ENCODE results near the gene HOXB8.

Gene HOXB8

GRCh38 chr17:48615047-48615962, at the start of gene HOXB8:
Gene HOXB8, minus strand, starts transcription at chr17:48615292. Its CDS starts 588 bp downstream, at chr17:48614704.
- DNase-seq (ENCODE audit: low spot score), result no peak

DNA sequence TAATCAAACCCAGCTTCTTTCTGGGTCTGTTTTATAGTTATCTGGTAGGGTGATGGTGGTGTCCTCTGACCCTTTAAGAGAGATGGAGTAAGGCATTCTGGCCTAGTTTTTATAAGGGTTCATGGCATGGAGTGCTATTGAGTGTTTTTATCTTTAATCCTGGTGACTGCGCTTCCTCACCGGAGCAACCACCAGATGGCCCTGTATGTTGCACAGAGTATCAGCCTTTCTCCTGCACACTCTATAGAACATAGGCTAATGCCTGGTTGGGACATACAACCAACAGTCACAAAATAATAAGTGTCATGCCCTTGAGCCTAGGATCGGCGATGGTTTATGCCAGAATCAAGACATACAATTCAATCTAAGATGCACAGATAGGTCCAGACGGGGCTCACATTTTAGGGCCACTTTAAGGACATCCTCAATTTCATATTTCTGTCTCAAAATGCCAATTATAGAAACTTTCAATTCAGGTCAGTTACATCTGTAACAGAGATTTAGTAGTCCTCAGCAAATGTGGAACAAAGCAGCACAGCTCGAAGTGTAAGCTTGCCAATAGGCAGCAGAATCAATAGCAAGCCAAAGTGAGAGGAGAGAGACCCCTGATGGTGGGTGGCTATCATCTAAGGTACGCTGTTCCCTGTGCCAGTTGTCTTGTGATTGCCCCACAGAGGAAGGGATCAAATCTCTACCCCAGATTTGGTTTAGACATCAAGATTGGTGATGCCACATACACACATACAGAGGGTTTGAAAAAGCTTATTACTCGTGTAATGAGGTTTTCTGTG, 48.2 kb upstream of the HOXB8 start:
- no peak for DNase-seq (ENCODE audit: low spot score)

GRCh38 chr17:48655913-48656312, 40.8 kb upstream of the HOXB8 start:
- DNase-seq (ENCODE audit: low spot score), result no peak

GRCh38 chr17:48649741-48650140, 34.6 kb upstream of the HOXB8 start:
- DNase-seq (ENCODE audit: low spot score), result no peak

DNA sequence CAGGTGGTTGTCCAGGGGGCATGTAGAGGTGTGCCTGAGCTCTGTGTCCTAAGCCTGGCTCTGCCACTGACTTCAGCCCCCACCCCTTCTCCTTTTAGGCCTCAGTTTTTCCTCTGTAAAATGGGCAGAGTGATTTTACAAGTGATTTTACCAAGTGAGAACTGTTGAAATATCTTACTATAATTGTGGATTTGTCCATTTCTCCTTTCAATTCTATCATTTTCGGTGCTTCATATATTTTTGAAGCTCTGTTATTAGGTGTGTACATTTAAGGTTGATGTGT, 32.8 kb upstream of the HOXB8 start:
- DNase-seq (ENCODE audit: low spot score), result no peak

GRCh38 chr17:48647103-48647962, 32.2 kb upstream of the HOXB8 start:
- no peak for DNase-seq (ENCODE audit: low spot score)

- DNase-seq (ENCODE audit: low spot score), result no peak
Measured at GRCh38 chr17:48646183-48647102, 31.4 kb upstream of the HOXB8 start.

DNA sequence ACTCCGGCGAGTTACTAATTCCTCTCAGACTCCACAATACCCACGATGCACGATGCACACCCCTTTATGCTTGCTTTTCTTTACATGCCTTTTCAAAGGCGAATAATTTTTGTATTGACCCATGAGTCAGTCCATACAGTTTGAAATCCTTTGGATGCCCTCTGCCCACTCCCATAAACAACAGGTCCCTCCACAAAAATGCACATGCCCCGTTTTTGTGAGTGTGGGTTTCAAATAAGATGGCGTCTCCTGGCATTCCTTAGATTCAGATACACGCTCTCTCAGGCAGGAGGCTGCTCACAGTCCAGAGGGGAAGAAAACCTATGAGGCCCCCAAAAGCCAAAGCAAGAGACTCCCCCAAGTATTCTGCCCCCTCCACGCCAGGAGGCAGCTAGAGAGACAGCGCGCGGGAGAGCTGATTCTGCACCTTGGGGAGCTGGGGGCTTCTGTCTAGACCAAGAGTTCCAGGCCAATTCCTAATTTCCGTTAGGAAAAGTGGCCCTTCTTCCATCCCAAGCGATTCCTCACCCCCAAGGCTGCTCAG, 30.6 kb upstream of the HOXB8 start:
- no peak for DNase-seq (ENCODE audit: low spot score)

GRCh38 chr17:48644910-48645557, 29.9 kb upstream of the HOXB8 start:
- DNase-seq (ENCODE audit: low spot score), result no peak

DNA sequence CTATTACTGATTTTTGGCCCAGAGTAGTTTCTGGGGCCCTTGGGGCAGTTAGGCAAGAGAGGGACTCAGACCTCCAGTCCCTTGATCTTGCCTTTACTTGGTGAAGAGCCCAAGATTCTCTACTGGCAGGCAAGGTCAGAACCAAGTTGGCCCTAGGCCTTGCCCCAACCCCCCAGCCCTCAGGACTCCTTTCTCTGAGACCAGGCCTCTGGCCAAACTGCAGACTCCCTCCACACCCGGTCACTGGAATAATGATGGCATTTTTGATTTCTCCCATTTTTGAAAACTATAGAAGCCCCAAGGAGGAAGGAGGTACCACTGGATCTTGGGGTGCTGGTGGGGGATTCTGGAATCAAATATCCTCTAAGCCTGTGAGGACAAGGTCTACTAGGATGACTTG, 29.1 kb upstream of the HOXB8 start:
- no peak for DNase-seq (ENCODE audit: low spot score)

DNA sequence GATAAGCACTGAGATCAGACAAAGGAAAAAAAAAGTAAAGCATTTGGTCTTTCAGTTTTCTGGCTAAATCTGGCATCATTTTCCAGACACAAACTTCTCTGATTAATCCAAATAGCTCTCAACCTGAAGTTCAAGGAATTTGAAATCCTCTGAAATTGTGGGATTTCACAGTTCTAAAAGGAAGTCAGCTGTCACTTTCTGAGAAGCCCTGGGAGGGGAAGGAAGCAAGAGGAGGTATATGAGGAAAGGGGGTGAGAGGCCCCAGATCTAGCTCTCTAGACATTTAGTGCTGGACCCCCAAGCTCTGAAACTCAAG, 28.6 kb upstream of the HOXB8 start:
- no peak for DNase-seq (ENCODE audit: low spot score)

GRCh38 chr17:48642843-48643696, 28.0 kb upstream of the HOXB8 start:
- no peak for DNase-seq (ENCODE audit: low spot score)

DNA sequence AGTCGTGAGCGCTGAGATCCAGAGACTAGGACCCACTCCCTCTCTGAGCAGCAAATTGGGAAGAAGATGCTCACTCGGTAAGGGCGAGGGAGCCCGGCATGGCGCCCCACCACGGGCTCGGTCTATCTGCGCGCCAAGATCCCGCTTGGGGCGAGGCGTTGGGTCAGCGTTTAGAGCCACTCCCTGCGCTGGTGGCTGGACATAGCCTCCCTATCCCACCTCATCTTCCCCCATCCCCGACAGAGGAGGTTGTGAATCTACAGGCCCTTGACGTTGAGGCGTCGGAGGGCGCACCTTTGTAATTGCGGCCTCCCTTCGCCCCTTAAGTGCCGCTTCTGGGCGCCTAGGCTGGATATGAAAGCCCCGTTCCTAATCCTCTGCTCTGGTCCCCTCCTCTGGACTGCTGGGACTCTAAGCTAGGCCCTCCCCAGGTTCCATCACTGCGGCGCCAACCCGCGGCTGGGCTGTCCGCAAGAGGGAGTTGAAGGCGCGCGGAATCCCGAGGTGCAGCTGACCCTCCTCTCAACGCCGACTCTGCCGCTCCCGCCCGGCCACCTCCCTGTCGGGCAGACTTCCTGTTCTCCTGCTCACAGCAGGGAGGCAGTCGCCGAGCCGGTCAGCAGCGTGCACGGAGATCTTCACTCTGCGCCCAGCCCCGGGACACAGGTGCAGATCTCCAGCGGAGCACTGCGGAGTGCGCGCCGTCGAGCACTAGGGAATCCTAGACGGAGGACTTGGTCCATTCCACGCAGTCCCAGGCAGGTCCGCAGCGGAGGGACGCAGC, 27.2 kb upstream of the HOXB8 start:
- no peak for DNase-seq (ENCODE audit: low spot score)

GRCh38 chr17:48641541-48642058, 26.5 kb upstream of the HOXB8 start:
- no peak for DNase-seq (ENCODE audit: low spot score)

DNA sequence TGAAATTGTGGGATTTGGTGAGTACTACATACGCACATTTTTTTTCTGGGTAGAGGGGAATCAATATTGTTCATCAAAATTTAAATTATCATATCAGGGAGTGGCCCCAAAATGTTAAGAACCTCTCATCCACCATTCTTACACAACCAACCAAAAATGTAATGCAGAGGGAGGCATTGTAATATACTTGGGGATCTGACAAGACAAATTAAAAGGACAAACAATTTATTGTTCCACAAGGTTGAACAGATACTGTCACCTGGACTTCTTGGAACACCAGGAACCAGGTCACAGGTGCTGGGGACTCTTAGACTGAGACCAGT, 25.7 kb upstream of the HOXB8 start:
- no peak for DNase-seq (ENCODE audit: low spot score)

- DNase-seq (ENCODE audit: low spot score), result no peak
Measured at GRCh38 chr17:48639982-48640857, 25.1 kb upstream of the HOXB8 start.

DNA sequence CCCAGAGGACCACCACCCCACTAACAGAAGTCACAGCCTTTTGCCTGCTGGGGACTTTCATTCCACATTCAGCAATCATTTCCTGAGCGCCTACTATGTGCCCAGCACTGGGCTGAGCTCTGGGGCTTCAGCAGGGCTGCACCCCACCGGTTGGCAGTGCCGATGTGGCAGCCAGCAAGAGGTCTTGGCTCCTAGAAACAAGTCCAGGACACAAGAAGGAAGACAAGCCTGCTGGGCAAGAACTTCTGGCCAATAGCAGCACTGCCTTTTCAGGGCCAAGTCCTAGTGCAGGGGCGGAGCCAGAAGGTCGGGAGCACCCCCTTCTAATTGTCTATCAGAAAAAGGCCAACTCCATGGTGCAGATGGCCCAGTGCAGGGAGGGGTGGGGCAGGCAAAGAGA, 24.0 kb upstream of the HOXB8 start:
- DNase-seq (ENCODE audit: low spot score), result no peak
